ENCODE results near the gene DPPA5. TPM values are rescaled to one million over a fixed set of nuclear protein-coding genes. Genes with fewer than 3 reads are reported as not detected.

Gene DPPA5
- total and polyA plus RNA-seq, 2 experiments from 2014 or later, result 3.0 to 12.9 TPM

DNA sequence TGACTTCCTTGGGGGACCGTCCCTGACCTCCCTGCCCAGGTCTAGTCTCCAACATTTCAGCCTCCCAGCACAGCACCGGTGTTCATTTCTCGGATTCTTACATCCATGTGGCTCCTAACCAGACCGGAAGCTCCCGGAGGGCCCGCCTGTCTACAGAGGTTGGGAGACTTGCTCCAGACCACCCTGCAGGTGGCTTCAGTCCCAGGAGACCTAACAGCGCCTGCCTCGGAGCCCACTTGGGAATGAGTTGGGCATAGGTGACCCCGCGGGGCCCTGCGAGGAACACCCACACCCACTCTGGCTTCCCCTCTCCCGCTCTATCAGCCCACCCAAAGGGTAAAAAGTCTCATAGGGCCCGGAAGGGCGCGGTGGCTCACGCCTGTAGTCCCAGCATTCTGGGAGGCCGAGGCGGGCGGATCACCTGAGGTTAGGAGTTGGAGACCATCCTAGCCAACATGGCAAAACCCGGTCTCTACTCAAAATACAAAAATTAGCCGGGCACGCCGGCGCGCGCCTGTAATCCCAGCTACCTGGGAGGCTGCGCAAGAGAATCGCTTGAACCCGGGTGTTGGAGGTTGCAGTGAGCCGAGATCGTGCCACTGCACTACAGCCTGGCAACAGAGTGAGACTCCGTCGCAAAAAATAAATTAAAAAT, 5.4 kb downstream of the DPPA5 start:
- Mint-ChIP-seq H3K4me3 (no peak overlapping the region), H3K36me3 (ENCODE audit: low read depth) (peaks cover 6% of the 10 kb centered on the region; the same call in 2 of the 3 replicates), H3K27me3 (ENCODE audit: insufficient read depth, low read depth, poor library complexity) (peaks cover 22% of the 10 kb centered on the region), H3K27ac (peak overlapping the region; percentile 81; the same call in 1 of the 2 replicates), H3K4me1 (peaks cover 36% of the 10 kb centered on the region), H3K9me3 (peaks cover 12% of the 10 kb centered on the region; the same call in 2 of the 3 replicates)
- H3K9me2 ChIP-seq (ENCODE audit: insufficient read depth), result no peaks in the 10 kb centered on the region; the same call in 1 of the 2 replicates
- no peaks in the 10 kb centered on the region for H3K36me3 ChIP-seq (ENCODE audit: insufficient read depth)
- peak overlapping the region; percentile 66 for H2AFZ ChIP-seq
- no peaks in the 10 kb centered on the region for H4K20me1 ChIP-seq (replicated peaks; ENCODE audit: insufficient read depth)
- no peaks in the 10 kb centered on the region for H3K27me3 ChIP-seq (ENCODE audit: insufficient read depth)
- no peak for TF ChIP-seq POLR2AphosphoS5 (IDR thresholded peaks at IDR 0.05; ENCODE audit: low read depth)
- TF ChIP-seq, protein P1, sequence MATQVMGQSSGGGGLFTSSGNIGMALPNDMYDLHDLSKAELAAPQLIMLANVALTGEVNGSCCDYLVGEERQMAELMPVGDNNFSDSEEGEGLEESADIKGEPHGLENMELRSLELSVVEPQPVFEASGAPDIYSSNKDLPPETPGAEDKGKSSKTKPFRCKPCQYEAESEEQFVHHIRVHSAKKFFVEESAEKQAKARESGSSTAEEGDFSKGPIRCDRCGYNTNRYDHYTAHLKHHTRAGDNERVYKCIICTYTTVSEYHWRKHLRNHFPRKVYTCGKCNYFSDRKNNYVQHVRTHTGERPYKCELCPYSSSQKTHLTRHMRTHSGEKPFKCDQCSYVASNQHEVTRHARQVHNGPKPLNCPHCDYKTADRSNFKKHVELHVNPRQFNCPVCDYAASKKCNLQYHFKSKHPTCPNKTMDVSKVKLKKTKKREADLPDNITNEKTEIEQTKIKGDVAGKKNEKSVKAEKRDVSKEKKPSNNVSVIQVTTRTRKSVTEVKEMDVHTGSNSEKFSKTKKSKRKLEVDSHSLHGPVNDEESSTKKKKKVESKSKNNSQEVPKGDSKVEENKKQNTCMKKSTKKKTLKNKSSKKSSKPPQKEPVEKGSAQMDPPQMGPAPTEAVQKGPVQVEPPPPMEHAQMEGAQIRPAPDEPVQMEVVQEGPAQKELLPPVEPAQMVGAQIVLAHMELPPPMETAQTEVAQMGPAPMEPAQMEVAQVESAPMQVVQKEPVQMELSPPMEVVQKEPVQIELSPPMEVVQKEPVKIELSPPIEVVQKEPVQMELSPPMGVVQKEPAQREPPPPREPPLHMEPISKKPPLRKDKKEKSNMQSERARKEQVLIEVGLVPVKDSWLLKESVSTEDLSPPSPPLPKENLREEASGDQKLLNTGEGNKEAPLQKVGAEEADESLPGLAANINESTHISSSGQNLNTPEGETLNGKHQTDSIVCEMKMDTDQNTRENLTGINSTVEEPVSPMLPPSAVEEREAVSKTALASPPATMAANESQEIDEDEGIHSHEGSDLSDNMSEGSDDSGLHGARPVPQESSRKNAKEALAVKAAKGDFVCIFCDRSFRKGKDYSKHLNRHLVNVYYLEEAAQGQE (IDR thresholded peaks at IDR 0.05; ENCODE audit: unreplicated experiment), result no peak
- TF ChIP-seq ZNF331 (CRISPR knock-in tag; IDR thresholded peaks at IDR 0.05; ENCODE audit: low read depth), result no peak
- TF ChIP-seq, protein P2, sequence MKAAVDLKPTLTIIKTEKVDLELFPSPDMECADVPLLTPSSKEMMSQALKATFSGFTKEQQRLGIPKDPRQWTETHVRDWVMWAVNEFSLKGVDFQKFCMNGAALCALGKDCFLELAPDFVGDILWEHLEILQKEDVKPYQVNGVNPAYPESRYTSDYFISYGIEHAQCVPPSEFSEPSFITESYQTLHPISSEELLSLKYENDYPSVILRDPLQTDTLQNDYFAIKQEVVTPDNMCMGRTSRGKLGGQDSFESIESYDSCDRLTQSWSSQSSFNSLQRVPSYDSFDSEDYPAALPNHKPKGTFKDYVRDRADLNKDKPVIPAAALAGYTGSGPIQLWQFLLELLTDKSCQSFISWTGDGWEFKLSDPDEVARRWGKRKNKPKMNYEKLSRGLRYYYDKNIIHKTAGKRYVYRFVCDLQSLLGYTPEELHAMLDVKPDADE (IDR thresholded peaks at IDR 0.05), result no peak
- no peak for TF ChIP-seq CREB1 (CRISPR knock-in tag; IDR thresholded peaks at IDR 0.05; ENCODE audit: low read depth)
- TF ChIP-seq NANOG (IDR thresholded peaks at IDR 0.05; ENCODE audit: borderline replicate concordance), result no peak
- no peak for TF ChIP-seq EZH2phosphoT487 (IDR thresholded peaks at IDR 0.05; ENCODE audit: unreplicated experiment)
- TF ChIP-seq STAT1 (IDR thresholded peaks at IDR 0.05; ENCODE audit: unreplicated experiment), result no peak
- 0 out of 2 replicates have a peak, but pooled peaks cover 9% of the 10 kb centered on the region for H3F3A ChIP-seq (replicated peaks; ENCODE audit: low read depth)
- H3K4me2 ChIP-seq, result no peak overlapping the region; the same call in 1 of the 2 replicates
- peaks cover 35% of the 10 kb centered on the region for H3K4me1 ChIP-seq (ENCODE audit: insufficient read depth)
- H3K79me2 ChIP-seq (replicated peaks; ENCODE audit: insufficient read depth), result no peaks in the 10 kb centered on the region
- H3K4me3 ChIP-seq, result no peak overlapping the region
- ATAC-seq, result peak; percentile 52
- peak overlapping the region; percentile 70 for H3K27ac ChIP-seq (ENCODE audit: low read depth)
- peak; percentile 42 for DNase-seq (ENCODE audit: low spot score)

DNA sequence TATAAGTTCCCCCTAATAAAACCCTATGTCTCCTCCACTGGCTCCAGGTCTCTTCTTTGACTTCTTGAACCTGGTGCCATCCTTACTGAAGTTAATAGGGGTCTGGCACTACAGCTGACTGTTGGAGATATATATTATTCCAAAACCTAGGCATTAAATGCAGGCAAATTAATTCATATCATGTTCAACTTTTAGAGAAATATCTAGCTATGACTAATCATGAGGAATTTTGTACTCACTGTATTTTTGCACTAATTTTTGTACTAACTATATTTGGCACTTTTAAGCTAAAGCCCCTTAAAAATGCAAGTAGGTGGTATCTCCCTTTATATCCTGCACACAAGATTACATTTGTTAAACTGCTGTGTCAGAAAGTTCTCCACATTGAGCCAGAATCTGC, 10.9 kb downstream of the DPPA5 start:
- Histone ChIP-seq H3K4me3 (no peak overlapping the region), H3K4me1 (ENCODE audit: insufficient read depth) (peaks cover 11% of the 10 kb centered on the region; the same call in 1 of the 2 replicates), H3K27me3 (ENCODE audit: insufficient read depth) (no peaks in the 10 kb centered on the region), H3K36me3 (ENCODE audit: insufficient read depth) (no peaks in the 10 kb centered on the region), H3F3A (replicated peaks; ENCODE audit: low read depth) (0 out of 2 replicates have a peak, but pooled peaks cover 2% of the 10 kb centered on the region), H3K27ac (ENCODE audit: low read depth) (no peak overlapping the region), H3K4me2 (no peak overlapping the region), H3K9me2 (ENCODE audit: insufficient read depth) (no peaks in the 10 kb centered on the region), H3K79me2 (replicated peaks; ENCODE audit: insufficient read depth) (no peaks in the 10 kb centered on the region), H2AFZ (no peak overlapping the region), H4K20me1 (replicated peaks; ENCODE audit: insufficient read depth) (no peaks in the 10 kb centered on the region)
- ATAC-seq (no peak), DNase-seq (ENCODE audit: low spot score) (no peak)
- Mint-ChIP-seq H3K27me3 (ENCODE audit: insufficient read depth, low read depth, poor library complexity) (peaks cover 9% of the 10 kb centered on the region), H3K36me3 (ENCODE audit: low read depth) (peaks cover 2% of the 10 kb centered on the region; the same call in 2 of the 3 replicates), H3K4me3 (no peak overlapping the region), H3K9me3 (peaks cover 2% of the 10 kb centered on the region; the same call in 1 of the 3 replicates), H3K27ac (no peak overlapping the region), H3K4me1 (peaks cover 20% of the 10 kb centered on the region)
- TF ChIP-seq, protein P3, sequence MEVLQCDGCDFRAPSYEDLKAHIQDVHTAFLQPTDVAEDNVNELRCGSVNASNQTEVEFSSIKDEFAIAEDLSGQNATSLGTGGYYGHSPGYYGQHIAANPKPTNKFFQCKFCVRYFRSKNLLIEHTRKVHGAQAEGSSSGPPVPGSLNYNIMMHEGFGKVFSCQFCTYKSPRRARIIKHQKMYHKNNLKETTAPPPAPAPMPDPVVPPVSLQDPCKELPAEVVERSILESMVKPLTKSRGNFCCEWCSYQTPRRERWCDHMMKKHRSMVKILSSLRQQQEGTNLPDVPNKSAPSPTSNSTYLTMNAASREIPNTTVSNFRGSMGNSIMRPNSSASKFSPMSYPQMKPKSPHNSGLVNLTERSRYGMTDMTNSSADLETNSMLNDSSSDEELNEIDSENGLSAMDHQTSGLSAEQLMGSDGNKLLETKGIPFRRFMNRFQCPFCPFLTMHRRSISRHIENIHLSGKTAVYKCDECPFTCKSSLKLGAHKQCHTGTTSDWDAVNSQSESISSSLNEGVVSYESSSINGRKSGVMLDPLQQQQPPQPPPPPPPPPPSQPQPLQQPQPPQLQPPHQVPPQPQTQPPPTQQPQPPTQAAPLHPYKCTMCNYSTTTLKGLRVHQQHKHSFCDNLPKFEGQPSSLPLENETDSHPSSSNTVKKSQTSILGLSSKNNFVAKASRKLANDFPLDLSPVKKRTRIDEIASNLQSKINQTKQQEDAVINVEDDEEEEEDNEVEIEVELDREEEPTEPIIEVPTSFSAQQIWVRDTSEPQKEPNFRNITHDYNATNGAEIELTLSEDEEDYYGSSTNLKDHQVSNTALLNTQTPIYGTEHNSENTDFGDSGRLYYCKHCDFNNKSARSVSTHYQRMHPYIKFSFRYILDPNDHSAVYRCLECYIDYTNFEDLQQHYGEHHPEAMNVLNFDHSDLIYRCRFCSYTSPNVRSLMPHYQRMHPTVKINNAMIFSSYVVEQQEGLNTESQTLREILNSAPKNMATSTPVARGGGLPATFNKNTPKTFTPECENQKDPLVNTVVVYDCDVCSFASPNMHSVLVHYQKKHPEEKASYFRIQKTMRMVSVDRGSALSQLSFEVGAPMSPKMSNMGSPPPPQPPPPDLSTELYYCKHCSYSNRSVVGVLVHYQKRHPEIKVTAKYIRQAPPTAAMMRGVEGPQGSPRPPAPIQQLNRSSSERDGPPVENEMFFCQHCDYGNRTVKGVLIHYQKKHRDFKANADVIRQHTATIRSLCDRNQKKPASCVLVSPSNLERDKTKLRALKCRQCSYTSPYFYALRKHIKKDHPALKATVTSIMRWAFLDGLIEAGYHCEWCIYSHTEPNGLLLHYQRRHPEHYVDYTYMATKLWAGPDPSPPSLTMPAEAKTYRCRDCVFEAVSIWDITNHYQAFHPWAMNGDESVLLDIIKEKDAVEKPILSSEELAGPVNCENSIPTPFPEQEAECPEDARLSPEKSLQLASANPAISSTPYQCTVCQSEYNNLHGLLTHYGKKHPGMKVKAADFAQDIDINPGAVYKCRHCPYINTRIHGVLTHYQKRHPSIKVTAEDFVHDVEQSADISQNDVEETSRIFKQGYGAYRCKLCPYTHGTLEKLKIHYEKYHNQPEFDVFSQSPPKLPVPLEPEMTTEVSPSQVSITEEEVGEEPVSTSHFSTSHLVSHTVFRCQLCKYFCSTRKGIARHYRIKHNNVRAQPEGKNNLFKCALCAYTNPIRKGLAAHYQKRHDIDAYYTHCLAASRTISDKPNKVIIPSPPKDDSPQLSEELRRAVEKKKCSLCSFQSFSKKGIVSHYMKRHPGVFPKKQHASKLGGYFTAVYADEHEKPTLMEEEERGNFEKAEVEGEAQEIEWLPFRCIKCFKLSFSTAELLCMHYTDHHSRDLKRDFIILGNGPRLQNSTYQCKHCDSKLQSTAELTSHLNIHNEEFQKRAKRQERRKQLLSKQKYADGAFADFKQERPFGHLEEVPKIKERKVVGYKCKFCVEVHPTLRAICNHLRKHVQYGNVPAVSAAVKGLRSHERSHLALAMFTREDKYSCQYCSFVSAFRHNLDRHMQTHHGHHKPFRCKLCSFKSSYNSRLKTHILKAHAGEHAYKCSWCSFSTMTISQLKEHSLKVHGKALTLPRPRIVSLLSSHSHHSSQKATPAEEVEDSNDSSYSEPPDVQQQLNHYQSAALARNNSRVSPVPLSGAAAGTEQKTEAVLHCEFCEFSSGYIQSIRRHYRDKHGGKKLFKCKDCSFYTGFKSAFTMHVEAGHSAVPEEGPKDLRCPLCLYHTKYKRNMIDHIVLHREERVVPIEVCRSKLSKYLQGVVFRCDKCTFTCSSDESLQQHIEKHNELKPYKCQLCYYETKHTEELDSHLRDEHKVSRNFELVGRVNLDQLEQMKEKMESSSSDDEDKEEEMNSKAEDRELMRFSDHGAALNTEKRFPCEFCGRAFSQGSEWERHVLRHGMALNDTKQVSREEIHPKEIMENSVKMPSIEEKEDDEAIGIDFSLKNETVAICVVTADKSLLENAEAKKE (CRISPR knock-in tag; IDR thresholded peaks at IDR 0.05), result no peak
- no peak for TF ChIP-seq STAT1 (IDR thresholded peaks at IDR 0.05; ENCODE audit: unreplicated experiment)
- no peak for TF ChIP-seq JUNB (IDR thresholded peaks at IDR 0.05; ENCODE audit: unreplicated experiment)
- no peak for TF ChIP-seq POLR2AphosphoS5 (IDR thresholded peaks at IDR 0.05; ENCODE audit: low read depth)
- TF ChIP-seq CREB1 (CRISPR knock-in tag; IDR thresholded peaks at IDR 0.05; ENCODE audit: low read depth), result no peak
- TF ChIP-seq ZNF331 (CRISPR knock-in tag; IDR thresholded peaks at IDR 0.05; ENCODE audit: low read depth), result no peak
